ENCODE results near the gene IPO5.
"Not testable (repeated sequence)": the region's sequence is repeated elsewhere in the genome, so short reads cannot be mapped to it uniquely, and the experiment has no call there.

The IPO5 gene

DNA sequence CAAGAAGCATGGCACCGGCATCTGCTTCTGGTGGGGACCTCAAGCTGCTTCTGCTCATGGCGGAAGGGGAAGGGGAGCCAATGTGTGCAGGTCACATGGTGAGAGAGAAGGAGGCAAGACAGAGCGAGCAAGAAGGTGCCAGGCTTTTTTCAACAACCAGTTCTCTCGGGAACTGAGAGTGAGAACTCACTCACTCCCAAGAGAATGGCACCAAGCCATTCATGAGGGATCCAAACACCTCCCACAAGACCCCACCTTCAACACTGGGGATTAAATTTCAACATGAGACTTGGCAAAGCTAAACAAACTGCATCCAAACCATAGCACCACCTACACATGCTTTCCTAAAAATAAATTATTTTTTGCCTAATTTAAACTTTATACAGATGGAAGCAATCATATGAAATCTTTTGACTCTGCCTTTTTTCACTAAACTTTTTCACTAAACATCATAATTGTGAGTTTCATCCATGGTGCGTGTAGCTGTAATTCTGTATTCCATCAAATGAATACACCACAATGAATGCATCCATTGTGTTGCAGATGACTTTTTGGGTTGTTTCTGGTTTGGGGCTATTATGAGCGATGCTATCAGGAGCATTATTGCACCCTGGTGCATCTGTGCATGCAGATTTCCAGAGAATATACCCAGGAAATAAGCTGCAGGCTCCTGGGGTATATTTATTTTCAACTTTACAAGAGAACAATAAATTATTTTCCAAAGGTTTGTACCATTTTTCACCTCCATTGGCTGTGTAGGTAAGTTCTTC, 14.6 kb upstream of the IPO5 start:
- Mint-ChIP-seq H3K4me3 (no peak overlapping the region), H3K4me1 (no peaks in the 10 kb centered on the region)
- no peak for ATAC-seq

DNA sequence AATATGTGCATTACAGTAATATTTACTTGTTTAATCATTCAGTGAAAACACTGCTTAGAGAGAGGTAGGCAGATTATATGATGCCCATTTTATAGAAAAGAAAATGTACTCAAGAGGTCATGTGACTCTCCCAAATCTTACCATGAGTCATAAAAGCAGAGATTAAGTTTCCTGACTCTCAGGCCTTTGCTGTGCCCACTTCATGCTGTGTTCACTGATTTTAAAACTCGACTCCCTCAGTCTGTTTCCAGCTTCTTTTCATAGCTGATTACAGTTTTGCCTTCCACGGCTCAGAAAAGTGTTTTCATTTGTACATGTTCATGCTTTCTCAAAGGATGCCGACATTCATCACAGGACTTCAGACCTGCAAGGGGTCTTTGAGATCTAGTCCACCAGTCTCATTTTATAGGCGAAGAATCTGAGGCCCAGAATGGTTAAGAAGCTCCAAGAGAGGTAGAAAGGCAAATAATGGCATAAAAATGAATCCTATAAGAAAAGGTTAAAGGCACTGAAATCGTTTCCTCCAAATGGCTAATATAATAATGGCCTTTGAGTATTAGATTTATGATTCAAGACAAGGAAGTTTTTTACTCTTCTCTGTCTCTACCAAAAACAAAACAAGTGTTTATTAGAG, 9.0 kb upstream of the IPO5 start:
- Mint-ChIP-seq H3K4me1 (no peaks in the 10 kb centered on the region), H3K9me3 (no peaks in the 10 kb centered on the region), H3K36me3 (no peaks in the 10 kb centered on the region), H3K27ac (no peak overlapping the region), H3K4me3 (no peak overlapping the region)
- DNase-seq (ENCODE audit: low spot score in 2 of 2) (no peak), ATAC-seq (no peak)

More for the DNA sequence above, 14.6 kb upstream of the IPO5 start:
- no peak overlapping the region for H3K27ac Mint-ChIP-seq
- no peaks in the 10 kb centered on the region for H3K36me3 Mint-ChIP-seq
- DNase-seq (ENCODE audit: low spot score in 2 of 2) = no peak
- no peaks in the 10 kb centered on the region for H3K9me3 Mint-ChIP-seq

DNA sequence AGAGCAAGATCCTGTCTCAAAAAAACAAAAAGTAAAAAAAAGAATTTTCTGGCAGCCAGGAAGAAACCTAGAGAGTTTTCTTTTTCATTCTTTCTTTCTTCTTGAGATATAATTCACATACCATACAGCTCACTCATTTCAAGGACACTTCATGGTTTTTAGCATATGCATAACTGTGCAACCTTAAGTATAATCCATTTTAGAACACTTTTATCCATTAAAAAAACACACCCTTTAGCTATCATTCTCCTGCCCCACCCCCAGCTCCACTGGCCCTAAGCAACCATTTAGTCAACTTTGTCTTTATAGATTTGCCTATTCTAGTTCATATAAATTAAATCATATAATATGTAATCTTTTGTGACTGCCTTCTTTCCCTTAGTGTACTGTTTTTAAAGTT, 8.1 kb upstream of the IPO5 start:
- ATAC-seq (no peak), DNase-seq (ENCODE audit: low spot score in 2 of 2) (no peak)
- peaks cover 2% of the 10 kb centered on the region for H3K9me3 Mint-ChIP-seq
- H3K4me3 Mint-ChIP-seq = no peak overlapping the region
- no peaks in the 10 kb centered on the region for H3K4me1 Mint-ChIP-seq
- H3K27ac Mint-ChIP-seq = no peak overlapping the region
- no peaks in the 10 kb centered on the region for H3K36me3 Mint-ChIP-seq

DNA sequence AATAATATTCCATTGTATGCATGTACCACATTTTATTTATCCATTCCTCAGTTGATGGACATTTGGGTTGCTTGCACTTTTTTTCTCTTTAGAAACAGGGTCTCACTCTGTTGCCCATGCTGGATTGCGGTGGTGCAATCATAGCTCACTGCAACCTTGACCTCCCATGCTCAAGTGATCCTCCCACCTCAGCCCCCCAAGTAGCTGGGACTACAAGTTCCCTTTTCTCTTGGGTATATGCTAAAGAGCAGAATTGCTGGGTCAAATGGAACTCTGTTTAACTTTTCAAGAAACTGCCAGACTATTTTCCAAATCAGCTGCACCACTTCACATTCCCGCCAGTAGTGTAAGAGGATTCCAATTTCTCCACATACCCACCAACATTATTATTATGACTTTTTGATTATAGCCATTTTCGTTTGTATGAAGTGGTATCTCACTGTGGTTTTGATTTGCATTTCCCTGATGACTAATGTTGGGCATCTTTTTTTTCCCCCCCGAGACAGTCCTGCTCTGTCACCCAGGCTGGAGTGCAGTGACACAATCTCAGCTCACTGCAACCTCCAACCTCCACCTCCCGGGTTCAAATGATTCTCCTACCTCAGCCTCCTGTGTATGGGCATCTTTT, 7.6 kb upstream of the IPO5 start:
- DNase-seq (ENCODE audit: low spot score in 2 of 2) (no peak), ATAC-seq (peak; percentile 58)
- no peaks in the 10 kb centered on the region for H3K4me1 Mint-ChIP-seq
- H3K27ac Mint-ChIP-seq = no peak overlapping the region
- H3K36me3 Mint-ChIP-seq = no peaks in the 10 kb centered on the region
- peaks cover 3% of the 10 kb centered on the region for H3K9me3 Mint-ChIP-seq
- no peak overlapping the region for H3K4me3 Mint-ChIP-seq

DNA sequence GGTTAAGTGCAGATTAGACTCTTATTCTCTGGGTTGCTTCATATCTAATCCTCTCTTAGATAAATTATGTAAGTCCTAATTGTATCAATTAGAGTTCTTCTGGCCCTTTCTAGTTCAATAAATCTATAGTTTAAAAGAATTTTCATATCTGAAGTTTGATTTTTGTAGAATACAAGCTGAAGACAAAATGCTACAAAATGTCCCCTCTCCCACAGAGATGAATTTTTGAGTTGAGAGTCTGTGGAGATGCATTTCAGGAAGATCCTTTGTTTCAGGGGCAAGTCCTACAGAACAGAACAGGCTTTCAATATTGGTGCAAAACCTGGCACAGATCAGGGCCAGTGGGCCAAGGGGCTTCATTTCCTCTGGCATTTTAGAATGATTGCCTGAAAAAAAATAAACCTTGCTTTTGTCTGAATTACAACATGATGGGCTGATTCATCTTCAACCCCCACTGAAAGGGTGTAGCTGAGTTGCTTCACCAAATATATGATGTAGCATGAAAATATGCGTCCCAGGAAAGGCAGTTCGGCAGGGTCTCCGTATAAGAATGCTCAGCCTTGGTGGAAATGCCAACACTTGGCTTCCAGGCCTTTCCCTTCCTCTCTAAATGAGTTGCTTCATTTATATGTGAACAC, 6.4 kb upstream of the IPO5 start:
- H3K4me3 Mint-ChIP-seq = no peak overlapping the region
- DNase-seq (ENCODE audit: low spot score in 2 of 2) = no peak
- H3K36me3 Mint-ChIP-seq = no peaks in the 10 kb centered on the region
- H3K4me1 Mint-ChIP-seq = no peaks in the 10 kb centered on the region
- peaks cover 3% of the 10 kb centered on the region for H3K9me3 Mint-ChIP-seq
- ATAC-seq = no peak
- H3K27ac Mint-ChIP-seq = no peak overlapping the region

DNA sequence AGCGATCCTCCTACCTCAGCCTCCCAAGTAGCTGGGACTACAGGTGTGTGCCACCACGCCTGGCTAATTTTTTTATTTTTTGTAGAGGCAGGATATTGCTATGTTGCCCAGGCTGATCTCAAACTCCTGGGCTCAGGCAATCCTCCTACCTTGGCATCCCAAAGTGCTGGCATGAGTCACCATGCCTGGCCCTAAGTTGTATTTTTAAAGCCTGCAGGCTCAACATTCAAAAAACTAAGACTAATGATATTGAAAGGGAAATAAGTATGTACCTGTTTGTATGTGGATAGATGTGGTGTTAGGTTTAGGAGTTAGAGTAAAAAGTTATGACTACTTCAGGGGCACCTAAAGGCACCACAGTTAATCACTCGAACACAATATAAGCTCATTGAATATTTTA, 5.4 kb upstream of the IPO5 start:
- peaks cover 3% of the 10 kb centered on the region for H3K9me3 Mint-ChIP-seq
- H3K36me3 Mint-ChIP-seq = no peaks in the 10 kb centered on the region
- no peak overlapping the region for H3K27ac Mint-ChIP-seq
- H3K4me1 Mint-ChIP-seq = no peaks in the 10 kb centered on the region
- no peak overlapping the region for H3K4me3 Mint-ChIP-seq
- ATAC-seq (no peak), DNase-seq (ENCODE audit: low spot score in 2 of 2) (no peak)

DNA sequence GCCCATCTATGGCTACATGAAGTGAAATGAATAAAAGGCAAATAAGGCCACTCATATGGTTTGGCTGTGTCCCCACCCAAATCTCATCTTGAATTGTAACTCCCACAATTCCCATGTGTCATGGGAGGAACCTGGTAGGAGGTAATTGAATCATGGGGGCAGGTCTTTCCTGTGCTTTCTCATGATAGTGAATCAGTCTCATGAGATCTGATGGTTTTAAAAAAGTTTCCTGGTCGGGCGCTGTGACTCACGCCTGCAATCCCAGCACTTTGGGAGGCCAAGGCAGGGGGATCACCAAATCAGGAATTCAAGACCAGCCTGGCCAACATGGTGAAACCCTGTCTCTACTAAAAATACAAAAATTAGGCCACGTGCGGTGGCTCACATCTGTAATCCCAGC, 4.2 kb upstream of the IPO5 start:
- not testable (repeated sequence) for H3K4me3 Mint-ChIP-seq; DNase-seq (ENCODE audit: low spot score in 2 of 2); H3K36me3 Mint-ChIP-seq; H3K4me1 Mint-ChIP-seq; H3K27ac Mint-ChIP-seq; H3K9me3 Mint-ChIP-seq; ATAC-seq

DNA sequence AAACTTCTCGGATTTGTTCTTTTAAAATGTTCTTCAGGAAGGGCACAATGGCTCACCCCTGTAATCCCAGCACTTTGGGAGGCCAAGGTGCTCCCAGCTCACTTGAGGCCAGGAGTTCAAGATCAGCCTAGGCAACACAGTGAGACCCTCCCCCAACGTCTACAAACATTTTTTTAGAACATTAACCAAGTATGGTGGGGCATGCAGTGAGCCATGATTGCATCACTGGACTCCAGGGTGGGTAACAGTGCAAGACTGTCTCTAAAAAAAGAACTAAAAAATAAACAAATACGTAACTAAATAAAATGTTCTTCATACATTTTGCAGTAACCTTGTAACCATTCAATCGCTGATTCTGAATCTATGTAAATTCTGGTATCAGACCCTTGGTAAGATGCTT, 2.1 kb upstream of the IPO5 start:
- H3K36me3 Mint-ChIP-seq = no peaks in the 10 kb centered on the region
- no peak for ATAC-seq
- H3K9me3 Mint-ChIP-seq = peaks cover 3% of the 10 kb centered on the region
- DNase-seq (ENCODE audit: low spot score in 2 of 2) = no peak
- H3K4me3 Mint-ChIP-seq = no peak overlapping the region
- H3K4me1 Mint-ChIP-seq = no peaks in the 10 kb centered on the region
- no peak overlapping the region for H3K27ac Mint-ChIP-seq

DNA sequence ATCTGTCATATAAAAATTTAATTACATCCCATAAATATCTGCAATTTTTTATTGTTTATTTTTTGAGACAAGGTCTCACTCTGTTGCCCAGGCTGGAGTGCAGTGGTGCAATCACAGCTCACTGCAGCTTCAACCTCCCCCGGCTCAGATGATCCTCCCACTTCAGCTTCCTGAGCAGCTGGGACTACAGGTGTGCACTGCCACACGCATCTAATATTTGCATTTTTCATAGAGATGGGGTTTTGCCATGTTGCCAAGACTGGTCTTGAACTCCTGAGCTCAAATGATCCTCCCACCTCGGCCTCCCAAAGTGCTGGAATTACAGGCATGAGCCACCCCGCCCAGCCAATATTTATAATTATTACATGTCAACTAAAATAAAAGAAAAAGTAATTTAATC, 644 bp upstream of the IPO5 start:
- not testable (repeated sequence) for DNase-seq (ENCODE audit: low spot score in 2 of 2); H3K4me3 Mint-ChIP-seq; H3K27ac Mint-ChIP-seq; H3K9me3 Mint-ChIP-seq; H3K4me1 Mint-ChIP-seq; H3K36me3 Mint-ChIP-seq; ATAC-seq

DNA sequence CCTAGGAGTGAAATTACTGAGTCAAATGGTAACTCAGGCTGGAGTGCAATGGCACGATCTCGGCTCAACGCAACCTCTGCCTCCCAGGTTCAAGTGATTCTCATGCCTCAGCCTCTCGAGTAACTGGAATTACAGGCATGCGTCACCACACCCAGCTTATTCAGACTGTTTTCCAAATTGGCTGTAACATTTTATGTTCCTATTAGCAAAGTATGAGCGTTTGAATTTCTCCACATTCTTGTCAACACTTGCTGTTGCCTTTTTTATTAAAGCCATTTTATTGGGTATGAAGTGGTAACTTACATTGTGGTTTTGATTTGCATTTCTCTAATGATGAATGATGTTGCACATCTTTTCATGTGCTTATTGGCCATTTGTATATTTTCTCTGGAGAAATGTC, 7.9 kb downstream of the IPO5 start:
- DNase-seq (ENCODE audit: low spot score in 2 of 2) (no peak), ATAC-seq (no peak)
- Mint-ChIP-seq H3K36me3 (no peaks in the 10 kb centered on the region), H3K4me1 (no peaks in the 10 kb centered on the region), H3K27ac (no peak overlapping the region), H3K4me3 (no peak overlapping the region), H3K9me3 (no peaks in the 10 kb centered on the region)

DNA sequence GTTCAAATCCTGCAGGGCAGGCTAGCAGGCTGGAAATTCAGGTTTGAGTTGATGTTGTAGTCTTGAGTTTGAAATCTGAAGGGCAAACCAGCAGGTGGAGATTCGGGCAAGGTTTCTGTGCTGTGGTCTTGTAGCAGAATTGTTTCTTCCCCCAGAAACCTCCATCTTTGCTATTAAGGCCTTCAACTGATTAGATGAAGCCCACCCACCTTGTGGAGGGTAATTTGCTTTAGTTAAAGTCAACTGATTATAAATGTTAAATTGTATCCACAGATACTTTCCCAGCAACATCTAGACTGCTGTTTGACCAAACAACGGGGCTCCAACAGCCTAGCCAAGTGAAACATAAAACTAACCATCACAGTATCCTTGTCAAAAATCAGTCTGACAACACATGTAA, 9.4 kb downstream of the IPO5 start:
- Mint-ChIP-seq H3K27ac (no peak overlapping the region), H3K4me1 (no peaks in the 10 kb centered on the region), H3K9me3 (no peaks in the 10 kb centered on the region), H3K4me3 (no peak overlapping the region), H3K36me3 (no peaks in the 10 kb centered on the region)
- no peak for ATAC-seq
- no peak for DNase-seq (ENCODE audit: low spot score in 2 of 2)

DNA sequence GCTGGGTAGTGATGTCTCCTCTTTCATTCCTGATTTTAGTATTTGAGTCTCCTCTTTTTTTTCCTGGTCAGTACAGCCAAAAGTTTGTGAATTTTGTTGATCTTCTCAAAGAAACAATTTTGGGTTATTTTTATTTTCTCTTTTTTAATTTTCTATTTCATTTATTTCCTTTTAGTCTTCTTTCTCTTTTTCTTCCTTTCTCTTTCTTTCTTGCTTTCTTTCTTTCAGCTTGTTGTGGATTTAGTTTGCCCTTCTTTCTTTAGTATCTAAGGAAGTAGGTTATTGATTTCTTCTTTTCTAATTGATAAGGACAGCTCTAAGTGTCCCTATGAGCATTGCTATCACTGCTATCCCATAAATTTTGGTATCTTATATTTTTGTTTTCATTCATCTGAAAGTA, 13.8 kb downstream of the IPO5 start:
- no peaks in the 10 kb centered on the region for H3K4me1 Mint-ChIP-seq
- H3K9me3 Mint-ChIP-seq = no peaks in the 10 kb centered on the region
- H3K36me3 Mint-ChIP-seq = no peaks in the 10 kb centered on the region
- no peak for DNase-seq (ENCODE audit: low spot score in 2 of 2)
- H3K27ac Mint-ChIP-seq = no peak overlapping the region
- H3K4me3 Mint-ChIP-seq = no peak overlapping the region
- no peak for ATAC-seq

DNA sequence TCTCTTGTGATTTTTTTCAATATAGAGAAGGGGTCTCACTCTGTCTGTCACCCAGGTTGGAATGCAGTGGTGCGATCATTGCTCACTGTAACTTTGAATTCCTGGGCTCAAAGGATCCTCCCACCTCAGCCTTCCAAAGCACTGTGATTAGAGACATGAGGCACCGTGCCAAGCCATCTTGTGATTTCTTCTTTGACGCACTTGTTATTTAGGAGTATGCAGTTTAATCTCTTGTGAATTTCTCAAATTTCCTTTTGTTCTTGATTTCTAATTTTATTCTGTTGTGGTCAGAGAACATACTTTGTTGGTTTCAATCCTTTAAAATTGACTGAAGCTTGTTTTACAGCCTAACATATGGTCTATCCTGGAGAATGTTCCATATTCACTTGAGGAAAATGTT, 14.5 kb downstream of the IPO5 start:
- DNase-seq (ENCODE audit: low spot score in 2 of 2) (no peak), ATAC-seq (no peak)
- Mint-ChIP-seq H3K4me1 (no peaks in the 10 kb centered on the region), H3K4me3 (no peak overlapping the region), H3K36me3 (no peaks in the 10 kb centered on the region), H3K27ac (no peak overlapping the region), H3K9me3 (no peaks in the 10 kb centered on the region)

DNA sequence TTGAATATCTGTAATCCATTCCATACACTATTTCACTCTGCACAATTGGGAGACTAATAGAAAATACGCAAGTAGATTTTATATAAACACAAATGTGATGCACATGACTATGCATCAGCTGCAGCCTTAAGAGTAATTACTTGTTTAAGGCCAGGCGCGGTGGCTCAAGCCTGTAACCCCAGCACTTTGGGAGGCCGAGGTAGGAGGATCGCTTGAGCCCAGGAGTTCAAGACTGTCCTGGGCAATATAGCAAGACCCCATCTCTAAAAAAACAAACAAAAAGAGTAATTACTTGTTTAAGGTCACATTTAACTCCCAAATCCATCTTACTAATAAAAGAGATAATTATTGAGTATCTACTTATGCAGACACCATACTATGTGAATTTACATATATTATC, 18.0 kb downstream of the IPO5 start:
- Mint-ChIP-seq H3K4me3 (no peak overlapping the region), H3K36me3 (peaks cover 9% of the 10 kb centered on the region), H3K4me1 (peaks cover 7% of the 10 kb centered on the region), H3K9me3 (no peaks in the 10 kb centered on the region), H3K27ac (no peak overlapping the region)
- no peak for ATAC-seq
- DNase-seq (ENCODE audit: low spot score in 2 of 2) = no peak

DNA sequence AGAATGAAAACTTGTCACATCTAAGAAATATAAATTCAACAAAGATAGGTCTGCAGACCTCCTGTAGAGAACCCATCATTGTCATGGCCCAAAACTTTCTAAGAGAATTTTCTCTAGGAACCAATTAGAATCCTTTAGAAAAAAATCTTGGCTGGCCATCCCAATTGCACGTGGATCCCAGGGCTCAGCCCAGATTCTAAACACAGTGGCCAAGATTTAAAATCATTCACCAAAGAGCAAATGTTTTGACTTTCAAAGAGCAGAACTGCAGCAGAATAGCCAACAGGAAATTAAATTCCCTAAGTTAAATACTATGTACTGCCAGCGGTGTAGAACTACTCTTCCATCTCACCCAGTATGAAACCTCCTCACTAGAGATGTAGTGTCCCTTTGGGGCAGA, 21.3 kb downstream of the IPO5 start:
- H3K4me1 Mint-ChIP-seq = peaks cover 13% of the 10 kb centered on the region
- H3K27ac Mint-ChIP-seq = no peak overlapping the region
- ATAC-seq (no peak), DNase-seq (ENCODE audit: low spot score in 2 of 2) (no peak)
- H3K9me3 Mint-ChIP-seq = no peaks in the 10 kb centered on the region
- peaks cover 18% of the 10 kb centered on the region for H3K36me3 Mint-ChIP-seq
- H3K4me3 Mint-ChIP-seq = peak overlapping the region; percentile 82

Data from stimulated activated effector memory CD8-positive, alpha-beta T cell treated with anti-CD3 and anti-CD28 coated beads, Interleukin-12 subunit alpha, Interleukin-12 subunit beta, amount 100 ng/mL, for 72 hours (primary cell).